Activated CD4-positive, CD25-positive, alpha-beta regulatory T cell treated with anti-CD3 and anti-CD28 coated beads, Interleukin-2, amount 50 U/mL, for 72 hours (primary cell): ENCODE data around the gene AADACL4.
"Not testable (repeated sequence)": the region's sequence is repeated elsewhere in the genome, so short reads cannot be mapped to it uniquely, and the experiment has no call there.

Experiments used
- DNase-seq: peaks from one replicate; pipeline ENCODE4 v3.0.0; 2021

The AADACL4 gene

DNA sequence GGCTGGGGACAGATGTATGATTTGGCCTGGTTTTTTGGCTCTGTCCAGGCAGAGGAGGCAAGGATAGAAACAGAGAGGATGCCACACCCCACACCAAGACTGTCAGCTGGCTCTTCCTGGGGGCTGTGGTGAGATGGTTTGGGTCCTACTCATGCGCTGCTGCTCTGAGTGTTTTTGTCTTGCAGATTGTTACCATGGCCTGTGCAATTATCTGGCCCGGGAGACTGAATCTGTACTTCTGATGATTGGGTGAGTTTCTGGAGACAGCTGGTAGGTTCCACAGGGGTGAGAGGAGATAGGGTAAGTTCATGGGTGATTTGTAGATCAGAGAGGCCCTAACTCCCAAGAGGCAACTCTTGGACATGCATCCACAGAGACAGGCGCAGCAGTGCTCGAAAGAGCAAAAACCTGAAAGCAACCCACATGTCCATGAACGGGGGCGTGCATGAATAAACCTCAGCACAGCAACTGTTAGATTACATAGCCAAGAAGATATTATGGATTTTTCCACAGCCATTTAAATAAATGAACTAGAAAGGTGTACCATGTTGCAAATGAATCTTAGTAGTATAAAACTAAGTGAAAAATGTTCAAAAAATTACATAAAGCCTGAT is 17.8 kb downstream of the AADACL4 start:
- DNase-seq, result no peak

DNA sequence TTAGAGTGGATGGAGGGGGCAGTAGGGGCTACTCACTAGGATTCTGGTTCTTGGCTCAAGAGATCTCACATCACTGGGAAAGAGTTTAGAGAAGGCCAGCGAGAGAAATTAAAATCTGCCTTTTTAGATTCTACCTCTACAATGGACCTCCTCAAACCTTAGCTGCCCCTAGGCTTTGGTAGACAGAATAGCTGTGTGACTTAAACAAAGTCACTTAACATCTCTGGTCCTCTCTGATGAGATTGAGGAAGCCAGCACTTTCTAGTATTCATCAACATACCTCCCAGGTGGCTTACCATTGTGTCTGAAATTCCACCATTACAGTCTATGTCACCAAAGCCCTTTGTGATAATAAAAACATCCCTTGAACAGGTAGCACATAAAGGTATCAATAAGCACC is 18.7 kb downstream of the AADACL4 start:
- DNase-seq, result no peak

GRCh38 chr1:12665511-12665910 is 21.6 kb downstream of the AADACL4 start:
- DNase-seq, result no peak

GRCh38 chr1:12666141-12666735 is 22.4 kb downstream of the AADACL4 start:
- DNase-seq, result no peak

GRCh38 chr1:12669529-12670068 is 25.7 kb downstream of the AADACL4 start:
- no peak for DNase-seq

- DNase-seq, result no peak
Observed at GRCh38 chr1:12674358-12674757, 30.5 kb downstream of the AADACL4 start.

GRCh38 chr1:12676122-12676521 is 32.2 kb downstream of the AADACL4 start:
- DNase-seq, result not testable (repeated sequence)

- no peak for DNase-seq
Observed at GRCh38 chr1:12677565-12677964, 33.7 kb downstream of the AADACL4 start.

DNA sequence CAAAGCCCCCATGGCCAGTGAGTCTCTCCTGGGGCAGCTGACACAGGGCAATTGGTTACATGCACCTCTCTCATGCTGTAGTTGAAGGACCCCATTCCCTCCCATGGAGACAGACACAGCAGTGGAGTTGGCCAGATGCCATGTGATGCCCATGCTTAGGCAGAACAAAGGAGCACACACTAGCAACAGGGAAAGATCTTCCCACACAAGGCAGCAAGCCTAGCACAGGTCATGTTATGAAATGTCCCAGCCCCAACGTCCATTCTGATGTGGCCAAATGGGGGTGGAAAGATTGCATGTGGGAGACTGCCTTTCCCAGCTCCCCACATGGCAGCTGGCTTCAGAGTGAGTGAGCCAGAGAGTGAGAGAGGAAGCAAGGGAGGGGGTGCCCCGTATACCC is 34.5 kb downstream of the AADACL4 start:
- DNase-seq, result no peak

DNA sequence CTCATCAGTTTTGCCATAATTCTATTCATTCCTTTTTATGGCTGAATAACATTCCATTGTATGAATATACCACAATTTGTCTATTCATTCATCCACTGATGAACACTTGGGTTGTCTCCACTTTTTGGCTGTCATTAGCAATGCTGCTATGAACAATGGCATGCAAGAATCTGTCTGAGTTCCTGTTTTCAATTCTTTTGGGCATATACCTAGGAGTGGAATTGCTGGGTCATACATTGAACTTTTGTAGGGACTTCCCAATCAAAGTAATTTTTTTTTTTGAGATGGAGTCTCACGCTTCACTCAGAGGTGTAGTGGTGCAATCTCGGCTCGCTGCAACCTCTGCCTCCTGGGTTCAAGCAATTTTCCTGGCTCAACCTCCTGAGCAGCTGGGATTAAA is 34.9 kb downstream of the AADACL4 start:
- DNase-seq, result no peak

- DNase-seq, result no peak
Observed at GRCh38 chr1:12690156-12690555, 46.3 kb downstream of the AADACL4 start.

DNA sequence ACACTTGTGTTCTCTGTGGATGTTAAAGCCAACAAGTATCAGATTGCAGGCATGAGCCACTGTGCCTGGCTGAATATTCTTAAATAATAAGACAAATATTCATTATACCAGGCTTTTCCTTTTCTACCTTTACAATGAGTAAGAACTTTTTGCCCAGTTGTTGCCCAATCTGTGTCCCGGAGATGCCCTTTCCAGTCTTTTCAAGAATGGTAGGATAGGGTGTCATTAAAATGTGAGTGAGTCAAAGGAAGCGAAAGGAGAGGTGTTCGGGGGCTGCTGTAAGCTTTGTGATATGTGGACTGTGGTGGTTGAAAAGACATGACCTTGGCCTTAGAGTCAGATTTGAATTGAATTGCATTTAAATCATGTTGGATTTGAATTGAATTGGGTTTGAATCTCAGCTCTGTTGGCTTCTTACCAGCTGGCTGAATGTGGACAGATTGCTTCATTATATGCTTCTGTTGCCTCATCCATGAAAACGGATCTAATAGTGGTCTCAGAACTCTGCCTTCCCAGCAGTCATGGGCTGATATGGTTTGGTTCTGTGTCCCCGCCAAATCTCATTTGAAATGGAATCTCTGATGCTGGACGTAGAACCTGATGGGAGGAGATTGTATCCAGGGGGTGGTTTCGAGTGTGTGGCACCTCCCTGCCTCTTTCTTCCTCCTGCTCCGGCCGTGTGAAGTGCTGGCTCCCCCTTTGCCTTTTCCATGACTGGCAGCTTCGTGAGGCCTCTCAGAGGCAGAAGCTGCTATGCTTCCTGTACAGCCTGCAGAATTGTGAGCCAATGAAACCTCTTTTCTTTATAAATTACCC is 49.3 kb downstream of the AADACL4 start:
- no peak for DNase-seq

- DNase-seq, result no peak
Observed at GRCh38 chr1:12696658-12697057, 52.8 kb downstream of the AADACL4 start.

- DNase-seq, result no peak
Observed at GRCh38 chr1:12697397-12697796, 53.5 kb downstream of the AADACL4 start.

GRCh38 chr1:12703821-12704451 is 60.1 kb downstream of the AADACL4 start:
- no peak for DNase-seq

DNA sequence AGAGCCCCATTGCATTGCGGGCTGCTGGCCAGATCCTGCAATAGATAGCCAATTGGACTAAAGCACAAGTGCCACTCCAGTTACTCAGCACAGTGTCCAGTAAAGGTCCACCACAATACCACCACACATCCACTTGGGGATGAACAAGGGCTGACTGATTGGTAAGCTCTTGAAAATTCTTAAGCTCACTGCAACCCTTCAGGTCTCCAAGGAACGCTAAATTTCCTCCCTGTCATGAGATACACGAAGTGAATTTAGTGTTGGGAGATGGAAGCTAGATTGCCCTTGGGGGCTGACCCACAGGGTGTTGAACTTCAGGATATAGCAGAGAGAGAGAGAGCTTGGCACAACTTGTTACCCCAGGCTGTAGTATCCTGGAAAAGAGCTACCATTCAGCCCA is 62.2 kb downstream of the AADACL4 start:
- no peak for DNase-seq

- DNase-seq, result no peak
Observed at GRCh38 chr1:12708396-12709090, 64.7 kb downstream of the AADACL4 start.

GRCh38 chr1:12709091-12709491 is 65.2 kb downstream of the AADACL4 start:
- no peak for DNase-seq

DNA sequence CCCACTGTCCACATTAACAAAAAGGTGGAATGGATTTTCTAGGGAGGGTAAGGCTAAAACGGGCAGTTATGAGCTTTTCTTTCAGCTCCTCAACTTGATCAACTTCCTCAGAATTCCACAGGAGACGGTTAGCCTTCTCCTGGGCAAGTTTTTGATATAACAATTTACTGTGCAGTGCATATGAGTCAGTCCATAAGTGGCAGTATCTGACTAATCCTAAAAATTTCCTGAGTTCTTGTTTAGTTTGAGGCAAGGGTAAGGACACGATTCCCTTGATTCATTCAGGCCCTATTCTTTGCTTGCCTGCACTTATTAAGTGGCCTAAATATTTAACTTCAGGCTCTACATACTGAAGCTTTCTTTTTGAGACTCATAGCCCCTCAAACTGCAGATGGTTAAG is 65.8 kb downstream of the AADACL4 start:
- no peak for DNase-seq

DNA sequence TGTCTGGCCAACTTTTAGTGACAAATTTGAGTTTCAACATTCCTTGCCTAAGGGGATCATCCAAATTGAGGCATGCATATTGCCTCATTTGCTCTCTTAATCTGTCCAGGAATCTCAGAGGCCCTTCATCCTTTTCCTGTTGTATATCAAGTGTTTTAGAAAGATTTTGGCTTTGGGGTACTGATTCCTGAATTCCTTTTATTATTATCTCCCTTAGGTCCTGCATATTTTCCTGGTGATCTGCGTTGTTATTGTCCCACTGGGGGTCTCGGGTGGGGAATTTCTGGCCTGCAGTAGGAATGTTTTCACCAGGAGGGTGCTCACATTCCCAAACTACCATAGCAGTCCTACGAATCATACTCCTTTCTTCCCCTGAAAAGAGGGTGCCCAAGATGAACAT is 67.7 kb downstream of the AADACL4 start:
- DNase-seq, result no peak

DNA sequence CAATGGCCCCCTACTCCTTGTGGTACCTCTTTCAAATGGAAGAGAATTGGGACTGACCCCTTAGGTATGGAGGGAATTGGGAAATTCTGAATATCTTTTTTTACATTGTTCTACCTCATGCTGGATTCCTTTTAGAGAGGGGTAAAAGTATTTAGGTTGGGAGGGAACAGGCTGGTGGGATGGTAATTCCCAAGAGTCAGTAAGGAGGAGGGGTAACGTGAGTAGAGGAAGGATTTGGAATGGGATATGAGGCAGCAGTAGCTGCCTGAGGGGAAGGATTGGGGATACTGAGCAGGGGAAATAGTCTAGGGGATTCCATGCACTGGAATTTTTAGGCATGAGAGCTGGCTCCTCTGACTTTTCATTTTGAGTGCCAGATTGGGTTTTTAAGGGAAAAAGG is 68.2 kb downstream of the AADACL4 start:
- DNase-seq, result no peak

DNA sequence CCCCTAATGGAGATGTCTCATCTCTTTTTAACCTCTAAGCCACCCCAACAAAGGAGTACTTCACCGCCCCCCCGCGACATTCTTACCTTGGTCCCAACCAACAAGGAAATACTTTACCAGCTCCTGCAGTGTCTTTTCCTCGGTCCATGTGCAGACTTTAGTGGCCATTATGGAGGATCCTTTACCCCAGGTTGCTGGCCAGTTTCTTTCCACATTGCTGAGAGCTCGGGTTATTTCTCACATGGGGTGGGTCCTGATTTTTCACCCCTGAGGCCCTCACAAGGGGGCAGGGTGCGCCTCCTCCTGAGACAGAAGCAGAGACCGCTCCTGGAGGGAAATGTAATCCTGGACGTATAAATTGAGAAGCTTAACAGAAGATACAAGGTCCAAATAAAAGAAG is 69.0 kb downstream of the AADACL4 start:
- no peak for DNase-seq

DNA sequence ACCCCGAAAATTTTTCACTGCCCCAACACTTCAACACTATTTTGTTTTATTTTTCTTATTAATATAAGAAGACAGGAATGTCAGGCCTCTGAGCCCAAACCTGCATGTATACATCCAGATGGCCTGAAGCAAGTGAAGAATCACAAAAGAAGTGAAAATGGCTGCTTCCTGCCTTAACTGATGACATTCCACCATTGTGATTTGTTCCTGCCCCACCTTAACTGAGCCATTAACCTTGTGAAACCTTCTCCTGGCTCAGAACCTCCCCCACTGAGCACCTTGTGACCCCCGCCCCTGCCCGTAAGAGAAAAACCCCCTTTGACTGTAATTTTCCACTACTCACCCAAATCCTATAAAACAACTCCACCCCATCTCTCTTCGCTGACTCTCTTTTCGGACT is 69.8 kb downstream of the AADACL4 start:
- DNase-seq, result not testable (repeated sequence)
